ENCODE measurements around the gene FANCL.
"Not testable (repeated sequence)": the region's sequence is repeated elsewhere in the genome, so short reads cannot be mapped to it uniquely, and the experiment has no call there.

DNA sequence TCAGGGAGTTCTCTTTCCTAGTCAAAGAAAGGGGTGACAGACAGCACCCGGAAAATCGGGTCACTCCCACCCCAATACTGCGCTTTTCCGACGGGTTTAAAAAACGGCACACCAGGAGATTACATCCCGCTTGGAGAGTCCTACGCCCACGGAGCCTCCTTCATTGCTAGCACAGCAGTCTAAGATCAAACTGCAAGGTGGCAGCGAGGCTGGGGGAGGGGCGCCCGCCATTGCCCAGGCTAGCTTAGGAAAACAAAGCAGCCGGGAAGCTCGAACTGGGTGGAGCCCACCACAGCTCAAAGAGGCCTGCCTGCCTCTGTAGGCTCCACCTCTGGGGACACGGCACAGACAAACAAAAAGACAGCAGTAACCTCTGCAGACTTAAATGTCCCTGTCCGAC is 69.3 kb downstream of the FANCL start:
- not testable (repeated sequence) for TF ChIP-seq EZH2phosphoT487 (IDR thresholded peaks at IDR 0.05; ENCODE audit: insufficient read depth, low read depth); EZH2 (IDR thresholded peaks at IDR 0.05; ENCODE audit: insufficient read depth, poor library complexity, severe bottlenecking)
